PC-3 (cell line): ENCODE results near the gene GABRD. TPM values are rescaled to one million over a fixed set of nuclear protein-coding genes. Genes with fewer than 3 reads are reported as not detected.

ENCODE experiments used
- ATAC-seq: fragments of 200-7000 bp; cut with Tn5 transposase; 2 replicates; pipeline ENCODE4 v1.9.1; 2020; ENCODE audit warnings: mild to moderate bottlenecking, moderate library complexity
- BruUV-seq: library from RNA; stranded (reverse); fragments of 400-500 nt; replicated peaks from 2 replicates; lab custom pipeline; 2021; lab: Mats Ljungman, UMichigan
- CTCF ChIA-PET: fragments of 300-600 bp; sonication (Branson Sonifier 250); formaldehyde crosslinking; loops from one replicate; lab custom pipeline; 2022; ENCODE audit warnings: antibody characterized with exemption; lab: Charles Lee
- POLR2A ChIA-PET: fragments of 300-600 bp; sonication (Branson Sonifier 250); formaldehyde crosslinking; loops from one replicate; lab custom pipeline; 2022; ENCODE audit warnings: antibody characterized with exemption; ENCODE audit not compliant: unreplicated experiment; lab: Charles Lee
- DNase-seq: peaks from one replicate; pipeline ENCODE4 v3.0.0-alpha.2; 2015
- H2AFZ ChIP-seq: fragments of 300-600 bp; sonication (generic); 2 replicates; pipeline ENCODE4 v1.6.0; 2016; ENCODE audit warnings: antibody characterized with exemption, low read length
- H3F3A ChIP-seq: fragments of 300-600 bp; sonication (generic); one replicate; pipeline ENCODE4 v1.6.0; 2017; ENCODE audit warnings: antibody characterized with exemption, low read length, control low read depth, mild to moderate bottlenecking; ENCODE audit not compliant: unreplicated experiment
- H3K27ac ChIP-seq: fragments of 300-600 bp; sonication (generic); 2 replicates; pipeline ENCODE4 v1.5.1; 2016; ENCODE audit warnings: mild to moderate bottlenecking, low read length
- H3K27me3 ChIP-seq: fragments of 300-600 bp; sonication (generic); 2 replicates; pipeline ENCODE4 v1.6.1; 2016; ENCODE audit warnings: low read length, mixed read lengths
- H3K36me3 ChIP-seq: fragments of 300-600 bp; sonication (generic); 2 replicates; pipeline ENCODE4 v1.6.1; 2016; ENCODE audit warnings: low read depth, mixed run types, low read length, mixed read lengths
- H3K4me1 ChIP-seq: fragments of 300-600 bp; sonication (generic); 2 replicates; pipeline ENCODE4 v1.5.1; 2016; ENCODE audit warnings: low read length; ENCODE audit not compliant: insufficient read depth
- H3K4me2 ChIP-seq: fragments of 300-600 bp; sonication (generic); 2 replicates; pipeline ENCODE4 v1.6.0; 2016; ENCODE audit warnings: low read length
- H3K4me3 ChIP-seq: fragments of 300-600 bp; sonication (generic); 2 replicates; pipeline ENCODE4 v1.5.1; 2016; ENCODE audit warnings: mild to moderate bottlenecking, low read length, mixed read lengths
- H3K79me2 ChIP-seq: fragments of 300-600 bp; sonication (generic); 2 replicates; pipeline ENCODE4 v1.6.1; 2017; ENCODE audit warnings: low read length, mixed read lengths
- H3K9ac ChIP-seq: fragments of 300-600 bp; sonication (generic); 2 replicates; pipeline ENCODE4 v1.6.0; 2016; ENCODE audit warnings: mild to moderate bottlenecking, low read length
- H3K9me2 ChIP-seq: fragments of 300-600 bp; sonication (generic); replicated peaks from 2 replicates; pipeline ENCODE4 v1.6.1; 2016; ENCODE audit warnings: mixed run types, low read length, mixed read lengths
- H3K9me3 ChIP-seq: fragments of 300-600 bp; sonication (generic); 2 replicates; pipeline ENCODE4 v1.6.1; 2016; ENCODE audit warnings: low read length, mixed read lengths
- H4K20me1 ChIP-seq: fragments of 300-600 bp; sonication (generic); 2 replicates; pipeline ENCODE4 v1.6.1; 2016; ENCODE audit warnings: low read length, mixed read lengths
- CTCF ChIP-seq: fragments of 300-600 bp; sonication (generic); conservative IDR thresholded peaks from 2 replicates; pipeline ENCODE4 v1.5.1; 2017; ENCODE audit warnings: antibody characterized with exemption, low read depth, mild to moderate bottlenecking, low read length
- EZH2 ChIP-seq: fragments of 300-600 bp; sonication (generic); IDR thresholded peaks from one replicate; pipeline ENCODE4 v1.6.1; 2017; ENCODE audit warnings: antibody characterized with exemption, mild to moderate bottlenecking, low read length; ENCODE audit not compliant: unreplicated experiment
- EZH2phosphoT487 ChIP-seq: fragments of 300-600 bp; sonication (generic); IDR thresholded peaks from 2 replicates; pipeline ENCODE4 v1.6.1; 2018; ENCODE audit warnings: mild to moderate bottlenecking, antibody characterized with exemption, low read length, borderline replicate concordance
- intact Hi-C: fragments of 100-400 bp; cut with micrococcal nuclease; formaldehyde crosslinking; loops from 2 replicates; pipeline ENCODE4 v1.9.0; 2023
- total RNA-seq: library from RNA; depleted of rRNA; stranded (reverse); fragments of >200 nt; gene quantifications from 2 replicates; pipeline ENCODE4 v1.2.3, GENCODE V29; 2014

Gene GABRD
- total RNA-seq, 1 experiment from 2014 or later = not detected

GRCh38 chr1:1969953-1970716, 49.0 kb upstream of the GABRD start:
- no peak for ATAC-seq
- POLR2A ChIA-PET = no interaction called here
- H3K36me3 ChIP-seq = no peaks in the 10 kb centered on the region

DNA sequence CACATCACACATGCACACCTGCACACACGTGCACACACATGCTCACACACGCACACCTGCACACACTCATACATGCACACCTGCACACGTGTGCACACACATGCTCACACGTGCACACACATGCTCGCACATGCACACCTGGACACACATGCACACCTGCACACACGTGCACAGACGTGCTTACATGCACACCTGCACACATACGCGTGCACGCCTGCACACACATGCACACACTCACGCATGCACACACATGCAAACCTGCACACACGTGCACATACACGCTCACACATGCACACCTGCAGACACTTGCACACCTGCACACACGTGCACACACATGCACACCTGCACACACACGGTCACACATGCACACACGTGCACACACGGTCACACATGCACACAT, 48.1 kb upstream of the GABRD start:
- CTCF ChIA-PET = no interaction called here
- H3K4me1 ChIP-seq = peaks cover 5% of the 10 kb centered on the region; the same call in 1 of the 2 replicates
- no peaks in the 10 kb centered on the region for H3K9me3 ChIP-seq
- H3K9ac ChIP-seq = no peak overlapping the region
- H3K79me2 ChIP-seq = no peaks in the 10 kb centered on the region
- no peak overlapping the region for H3K4me2 ChIP-seq
- no TSS peak for BruUV-seq
- H3K4me3 ChIP-seq = no peak overlapping the region
- H3K36me3 ChIP-seq = no peaks in the 10 kb centered on the region
- H3K27me3 ChIP-seq = peaks cover 8% of the 10 kb centered on the region
- no peaks in the 10 kb centered on the region for H4K20me1 ChIP-seq
- no peak overlapping the region for H2AFZ ChIP-seq
- DNase-seq = no peak
- H3F3A ChIP-seq = no peaks in the 10 kb centered on the region
- no peak for ATAC-seq
- intact Hi-C loops = no loop called here
- H3K9me2 ChIP-seq = no peaks in the 10 kb centered on the region
- POLR2A ChIA-PET = no interaction called here
- no peak overlapping the region for H3K27ac ChIP-seq
- TF ChIP-seq EZH2phosphoT487 (no peak), CTCF (no peak), EZH2 (no peak)

More at GRCh38 chr1:1969953-1970716, 49.0 kb upstream of the GABRD start:
- CTCF ChIA-PET = interaction anchor here (0.6 kb wide), 1 partner anchor 18 kb away, joined by 6 read pairs; no protein-coding TSS in a partner anchor
- intact Hi-C loops = no loop called here
- no peak for DNase-seq
- Histone ChIP-seq H2AFZ (no peak overlapping the region), H3K27ac (no peak overlapping the region), H3K79me2 (no peaks in the 10 kb centered on the region), H3K4me3 (no peak overlapping the region), H3K9me2 (no peaks in the 10 kb centered on the region), H3K4me1 (peaks cover 5% of the 10 kb centered on the region; the same call in 1 of the 2 replicates), H3K9ac (no peak overlapping the region), H3K9me3 (no peaks in the 10 kb centered on the region), H4K20me1 (no peaks in the 10 kb centered on the region), H3K4me2 (no peak overlapping the region), H3F3A (no peaks in the 10 kb centered on the region), H3K27me3 (peaks cover 16% of the 10 kb centered on the region)
- no peak for TF ChIP-seq EZH2phosphoT487
- BruUV-seq = no TSS peak

GRCh38 chr1:1971688-1972087, 47.5 kb upstream of the GABRD start:
- Histone ChIP-seq H2AFZ (no peak overlapping the region), H3K4me1 (peaks cover 5% of the 10 kb centered on the region; the same call in 1 of the 2 replicates), H3K36me3 (no peaks in the 10 kb centered on the region), H3K4me2 (no peak overlapping the region), H3K4me3 (no peak overlapping the region), H3K9me3 (no peaks in the 10 kb centered on the region), H3K27ac (no peak overlapping the region), H3K79me2 (no peaks in the 10 kb centered on the region), H4K20me1 (no peaks in the 10 kb centered on the region), H3K9ac (no peak overlapping the region), H3K9me2 (no peaks in the 10 kb centered on the region), H3K27me3 (peaks cover 3% of the 10 kb centered on the region; the same call in 1 of the 2 replicates), H3F3A (no peaks in the 10 kb centered on the region)
- intact Hi-C loops = no loop called here
- CTCF ChIA-PET = no interaction called here
- TF ChIP-seq EZH2 (no peak), EZH2phosphoT487 (no peak), CTCF (no peak)
- ATAC-seq (no peak), DNase-seq (no peak)
- no TSS peak for BruUV-seq
- POLR2A ChIA-PET = no interaction called here
